ENCODE measurements around the gene TRDMT1. TPM values are rescaled to one million over a fixed set of nuclear protein-coding genes. Genes with fewer than 3 reads are reported as not detected.

TRDMT1 gene
- total RNA-seq, 1 donor from 2014 or later: 5.7 TPM

- Histone ChIP-seq H3K27ac (peak overlapping the region; percentile 97 to 99), H3K36me3 (peaks cover 44 to 58% of the 10 kb centered on the region in 2 donors), H3K4me1 (peaks cover 11 to 39% of the 10 kb centered on the region in 2 donors), H3K4me3 (peak overlapping the region; percentile 87 to 93), H3K9me3 (no peaks in the 10 kb centered on the region), H3K27me3 (no peaks in the 10 kb centered on the region)
- peak; percentile 44 to 87 for DNase-seq (ENCODE audit: low spot score in 2 of 2)
- intact Hi-C loops (cut with DNase I): loop anchor here (2.0 to 5.0 kb wide), 3 partner anchors 15 to 168 kb away; no protein-coding TSS in a partner anchor
- TF ChIP-seq, protein P1, sequence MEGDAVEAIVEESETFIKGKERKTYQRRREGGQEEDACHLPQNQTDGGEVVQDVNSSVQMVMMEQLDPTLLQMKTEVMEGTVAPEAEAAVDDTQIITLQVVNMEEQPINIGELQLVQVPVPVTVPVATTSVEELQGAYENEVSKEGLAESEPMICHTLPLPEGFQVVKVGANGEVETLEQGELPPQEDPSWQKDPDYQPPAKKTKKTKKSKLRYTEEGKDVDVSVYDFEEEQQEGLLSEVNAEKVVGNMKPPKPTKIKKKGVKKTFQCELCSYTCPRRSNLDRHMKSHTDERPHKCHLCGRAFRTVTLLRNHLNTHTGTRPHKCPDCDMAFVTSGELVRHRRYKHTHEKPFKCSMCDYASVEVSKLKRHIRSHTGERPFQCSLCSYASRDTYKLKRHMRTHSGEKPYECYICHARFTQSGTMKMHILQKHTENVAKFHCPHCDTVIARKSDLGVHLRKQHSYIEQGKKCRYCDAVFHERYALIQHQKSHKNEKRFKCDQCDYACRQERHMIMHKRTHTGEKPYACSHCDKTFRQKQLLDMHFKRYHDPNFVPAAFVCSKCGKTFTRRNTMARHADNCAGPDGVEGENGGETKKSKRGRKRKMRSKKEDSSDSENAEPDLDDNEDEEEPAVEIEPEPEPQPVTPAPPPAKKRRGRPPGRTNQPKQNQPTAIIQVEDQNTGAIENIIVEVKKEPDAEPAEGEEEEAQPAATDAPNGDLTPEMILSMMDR (IDR thresholded peaks at IDR 0.05): no peak
Observed at GRCh38 chr10:17229967-17230682, 28.7 kb upstream of the TRDMT1 start.

DNA sequence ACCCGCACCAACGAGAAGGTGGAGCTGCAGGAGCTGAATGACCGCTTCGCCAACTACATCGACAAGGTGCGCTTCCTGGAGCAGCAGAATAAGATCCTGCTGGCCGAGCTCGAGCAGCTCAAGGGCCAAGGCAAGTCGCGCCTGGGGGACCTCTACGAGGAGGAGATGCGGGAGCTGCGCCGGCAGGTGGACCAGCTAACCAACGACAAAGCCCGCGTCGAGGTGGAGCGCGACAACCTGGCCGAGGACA lies 28.2 kb upstream of the TRDMT1 start:
- intact Hi-C loops (cut with DNase I): loop anchor here (2.0 to 5.0 kb wide), 3 partner anchors 15 to 167 kb away; no protein-coding TSS in a partner anchor
- peaks cover 8 to 36% of the 10 kb centered on the region in 2 donors for H3K4me1 ChIP-seq
- H3K4me3 ChIP-seq: peak overlapping the region; percentile 87 to 93
- DNase-seq (ENCODE audit: low spot score in 2 of 2): no peak
- H3K9me3 ChIP-seq: no peaks in the 10 kb centered on the region
- TF ChIP-seq, protein P1 (IDR thresholded peaks at IDR 0.05): no peak
- no peaks in the 10 kb centered on the region for H3K27me3 ChIP-seq
- peaks cover 39 to 53% of the 10 kb centered on the region in 2 donors for H3K36me3 ChIP-seq
- H3K27ac ChIP-seq: peak overlapping the region; percentile 97 to 99

- DNase-seq (ENCODE audit: low spot score in 2 of 2): peak; percentile 70 to 96
- H3K4me1 ChIP-seq: peaks cover 4 to 31% of the 10 kb centered on the region in 2 donors
- no peaks in the 10 kb centered on the region for H3K27me3 ChIP-seq
- peak overlapping the region; percentile 97 to 99 for H3K27ac ChIP-seq
- peak overlapping the region; percentile 87 to 93 for H3K4me3 ChIP-seq
- TF ChIP-seq, protein P1 (IDR thresholded peaks at IDR 0.05): no peak
- H3K36me3 ChIP-seq: peaks cover 34 to 49% of the 10 kb centered on the region in 2 donors
- intact Hi-C loops (cut with DNase I): loop anchor here (2.0 to 5.0 kb wide), 3 partner anchors 14 to 167 kb away; no protein-coding TSS in a partner anchor
- H3K9me3 ChIP-seq: no peaks in the 10 kb centered on the region
Observed at GRCh38 chr10:17229016-17229716, 27.7 kb upstream of the TRDMT1 start.

GRCh38 chr10:17228091-17229015 lies 26.9 kb upstream of the TRDMT1 start, which contains the start of gene VIM:
VIM (plus strand) TSS chr10:17228241; CDS start chr10:17229423, 1,182 bp downstream.
- no peaks in the 10 kb centered on the region for H3K9me3 ChIP-seq
- no peaks in the 10 kb centered on the region for H3K27me3 ChIP-seq
- DNase-seq (ENCODE audit: low spot score in 2 of 2): peak; percentile 91 to 98
- H3K36me3 ChIP-seq: peaks cover 28 to 40% of the 10 kb centered on the region in 2 donors
- H3K4me3 ChIP-seq: peak within 1 kb of the TSS; percentile 87 to 93
- TF ChIP-seq, protein P1 (IDR thresholded peaks at IDR 0.05): peak in 2 of 3 experiments; percentile 12 to 13
- intact Hi-C loops (cut with DNase I): loop anchor here (1.0 to 5.0 kb wide), 5 partner anchors 14 to 226 kb away; partner anchors contain the start of gene TRDMT1
- peak within 1 kb of the TSS; percentile 97 to 99 for H3K27ac ChIP-seq
- H3K4me1 ChIP-seq: peaks cover 0 to 23% of the 10 kb centered on the region in 2 donors

Measured in ascending aorta (tissue), 2 donors.